Ovary (tissue), 9 donors: Measurements from ENCODE around the gene SLC25A39. TPM values are rescaled to one million over a fixed set of nuclear protein-coding genes. Genes with fewer than 3 reads are reported as not detected.

Source experiments
- DNase-seq, 5 donors: peaks; one replicate each; pipeline ENCODE4 v3.0.0-alpha.2; 2019 to 2020
- H3K27ac ChIP-seq, 2 donors: fragments of 200-600 bp; one replicate each; pipeline versions ENCODE4 v1.5.1 to v1.8.0; 2019 to 2022
- H3K27me3 ChIP-seq: fragments of 200-600 bp; one replicate; pipeline ENCODE4 v1.8.0; 2022
- H3K36me3 ChIP-seq: fragments of 200-600 bp; sonication (generic); one replicate; pipeline ENCODE4 v1.5.1; 2019
- H3K4me1 ChIP-seq: one replicate; pipeline ENCODE4 v1.8.1; 2013; ENCODE audit warnings: mild to moderate bottlenecking, moderate library complexity; ENCODE audit not compliant: insufficient read depth
- H3K4me3 ChIP-seq: fragments of 200-600 bp; sonication (generic); one replicate; pipeline ENCODE4 v1.5.1; 2017
- H3K9me3 ChIP-seq, 2 donors: fragments of 200-600 bp in 1 of 2; sonication (generic) in 1 of 2; one replicate each; pipeline versions ENCODE4 v1.5.1 to v1.8.1; 2013 to 2019; ENCODE audit warnings: mild to moderate bottlenecking in 1 of 2, moderate library complexity in 1 of 2
- EP300 ChIP-seq: sonication (generic); formaldehyde crosslinking; IDR thresholded peaks from one replicate; pipeline ENCODE4 v1.6.1; 2017; ENCODE audit warnings: antibody characterized with exemption
- POLR2A ChIP-seq: fragments of 450-650 bp; IDR thresholded peaks from one replicate; pipeline ENCODE4 v1.6.1; 2017; ENCODE audit warnings: antibody characterized with exemption, mild to moderate bottlenecking, moderate library complexity
- WGBS, 3 donors: extraction: QIAGEN DNeasy Blood & Tissue Kit in 1 of 3; methylation state at CpG; one replicate each; pipeline versions ENCODE4 v1.1.5 to v1.1.7; 2013 to 2017; 5-methylcytosine and 5-hydroxymethylcytosine counted together
- intact Hi-C, 4 donors: fragments of 100-400 bp; cut with DNase I; formaldehyde crosslinking; loops; one replicate each; pipeline versions ENCODE4 v1.11.0 to v1.15.1; 2022 to 2023
- polyA plus RNA-seq, 2 donors: library from polyadenylated mRNA; stranded (reverse); fragments of 200-250 nt in 1 of 2; fragments of 350-450 nt in 1 of 2; fragmentation: Illumina TruSeq in 1 of 2; extraction: RNeasy Lipid Tissue Mini Kit (QIAGEN cat#74804) in 1 of 2; gene quantifications; one replicate each; pipeline ENCODE4 v1.2.3, GENCODE V29; 2013 to 2014
- total RNA-seq, 7 donors: library from RNA; depleted of rRNA in 2 of 7; stranded (reverse); fragments of >200 nt in 2 of 7; fragmentation: NEBNext Ultra II Directional in 3 of 7; extraction: Animal tissue kit (Norgen Biotek cat#: 25700) in 3 of 7; gene quantifications; one replicate each; pipeline versions ENCODE4 v1.1.0 to v1.2.4, GENCODE V29; 2016 to 2023
- TF ChIP-seq, protein P1 (sequence below), 3 donors: fragments of 450-650 bp in 2 of 3; fragments of 200-600 bp in 1 of 3; IDR thresholded peaks; one replicate each; pipeline versions ENCODE4 v1.5.1 to v1.8.0; 2016 to 2022; ENCODE audit warnings: antibody characterized with exemption in 3 of 3, mild to moderate bottlenecking in 1 of 3
- donor health status: DM: no; HTN: no; CAD: no; lungs with moderate emphysema.
- donor health status: DM: no; HTN: no; CAD: no.
- donor health status: Bipolar disorder and iron deficiency.
- donor health status: DM: yes; HTN: yes; CAD: no.
- donor health status: DM: no; HTN: no; CAD: no.
- donor health status: DM: yes; HTN: yes; CAD: no.

The SLC25A39 gene
- total and polyA plus RNA-seq, 9 donors, result 15.9 to 111 (median 63.8) TPM

DNA sequence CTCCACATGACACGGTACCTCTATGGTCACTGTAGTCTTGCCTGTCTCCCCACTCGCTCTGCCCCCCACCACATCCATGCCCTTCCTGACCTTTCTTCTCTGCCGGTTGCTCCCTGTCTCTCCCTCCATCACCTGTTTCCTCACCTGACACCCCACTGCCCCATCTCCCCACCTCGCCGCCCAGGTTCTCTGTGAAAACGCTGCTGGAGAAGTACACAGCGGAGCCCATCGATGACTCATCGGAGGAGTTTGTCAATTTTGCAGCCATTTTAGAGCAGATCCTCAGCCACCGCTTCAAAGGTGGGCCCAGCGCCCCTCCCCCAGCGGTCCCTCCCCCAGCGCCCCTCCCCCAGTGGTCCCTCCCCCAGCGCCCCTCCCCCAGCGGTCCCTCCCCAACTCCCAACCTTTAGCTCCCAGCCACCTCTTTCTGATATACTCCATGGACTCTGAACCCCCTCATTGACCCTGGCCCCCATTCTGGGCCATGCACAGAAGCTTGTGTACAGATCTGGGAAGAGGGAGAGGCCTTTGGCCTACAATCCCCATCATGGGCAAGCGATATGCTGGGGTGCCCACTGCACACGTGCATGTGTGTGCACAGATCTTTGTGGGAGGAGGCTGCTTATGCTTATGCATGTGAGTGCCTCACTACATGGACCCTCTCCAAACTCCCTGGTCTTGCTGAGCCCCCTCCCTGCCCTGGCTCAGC is 12.1 kb downstream of the SLC25A39 start:
- no peak for TF ChIP-seq EP300
- no peaks in the 10 kb centered on the region for H3K36me3 ChIP-seq
- intact Hi-C loops, result no loop called here
- peaks cover 3% of the 10 kb centered on the region for H3K27me3 ChIP-seq
- H3K4me1 ChIP-seq, result peaks cover 8% of the 10 kb centered on the region
- no peak for DNase-seq
- H3K9me3 ChIP-seq, result no peaks in the 10 kb centered on the region
- H3K4me3 ChIP-seq, result no peak overlapping the region
- H3K27ac ChIP-seq, result no peak overlapping the region
- WGBS, 3 donors, result 64 to 67% (median 65%) methylated on average over 17 of the region's 17 CpGs

- intact Hi-C loops, result no loop called here
- no peak overlapping the region for H3K4me3 ChIP-seq
- no peak overlapping the region for H3K27ac ChIP-seq
- 58 to 76% (median 66%) methylated on average over 3 to 5 of the region's 5 CpGs for WGBS, 3 donors
- no peak for DNase-seq
- peaks cover 9% of the 10 kb centered on the region for H3K4me1 ChIP-seq
- H3K27me3 ChIP-seq, result peaks cover 3% of the 10 kb centered on the region
- H3K36me3 ChIP-seq, result no peaks in the 10 kb centered on the region
- no peaks in the 10 kb centered on the region for H3K9me3 ChIP-seq
- TF ChIP-seq, protein P1, sequence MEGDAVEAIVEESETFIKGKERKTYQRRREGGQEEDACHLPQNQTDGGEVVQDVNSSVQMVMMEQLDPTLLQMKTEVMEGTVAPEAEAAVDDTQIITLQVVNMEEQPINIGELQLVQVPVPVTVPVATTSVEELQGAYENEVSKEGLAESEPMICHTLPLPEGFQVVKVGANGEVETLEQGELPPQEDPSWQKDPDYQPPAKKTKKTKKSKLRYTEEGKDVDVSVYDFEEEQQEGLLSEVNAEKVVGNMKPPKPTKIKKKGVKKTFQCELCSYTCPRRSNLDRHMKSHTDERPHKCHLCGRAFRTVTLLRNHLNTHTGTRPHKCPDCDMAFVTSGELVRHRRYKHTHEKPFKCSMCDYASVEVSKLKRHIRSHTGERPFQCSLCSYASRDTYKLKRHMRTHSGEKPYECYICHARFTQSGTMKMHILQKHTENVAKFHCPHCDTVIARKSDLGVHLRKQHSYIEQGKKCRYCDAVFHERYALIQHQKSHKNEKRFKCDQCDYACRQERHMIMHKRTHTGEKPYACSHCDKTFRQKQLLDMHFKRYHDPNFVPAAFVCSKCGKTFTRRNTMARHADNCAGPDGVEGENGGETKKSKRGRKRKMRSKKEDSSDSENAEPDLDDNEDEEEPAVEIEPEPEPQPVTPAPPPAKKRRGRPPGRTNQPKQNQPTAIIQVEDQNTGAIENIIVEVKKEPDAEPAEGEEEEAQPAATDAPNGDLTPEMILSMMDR (IDR thresholded peaks at IDR 0.05), result no peak
- TF ChIP-seq EP300, result no peak
- no peak for TF ChIP-seq POLR2A
These were observed 13.0 kb downstream of the SLC25A39 start for GRCh38 chr17:44311562-44312181.

DNA sequence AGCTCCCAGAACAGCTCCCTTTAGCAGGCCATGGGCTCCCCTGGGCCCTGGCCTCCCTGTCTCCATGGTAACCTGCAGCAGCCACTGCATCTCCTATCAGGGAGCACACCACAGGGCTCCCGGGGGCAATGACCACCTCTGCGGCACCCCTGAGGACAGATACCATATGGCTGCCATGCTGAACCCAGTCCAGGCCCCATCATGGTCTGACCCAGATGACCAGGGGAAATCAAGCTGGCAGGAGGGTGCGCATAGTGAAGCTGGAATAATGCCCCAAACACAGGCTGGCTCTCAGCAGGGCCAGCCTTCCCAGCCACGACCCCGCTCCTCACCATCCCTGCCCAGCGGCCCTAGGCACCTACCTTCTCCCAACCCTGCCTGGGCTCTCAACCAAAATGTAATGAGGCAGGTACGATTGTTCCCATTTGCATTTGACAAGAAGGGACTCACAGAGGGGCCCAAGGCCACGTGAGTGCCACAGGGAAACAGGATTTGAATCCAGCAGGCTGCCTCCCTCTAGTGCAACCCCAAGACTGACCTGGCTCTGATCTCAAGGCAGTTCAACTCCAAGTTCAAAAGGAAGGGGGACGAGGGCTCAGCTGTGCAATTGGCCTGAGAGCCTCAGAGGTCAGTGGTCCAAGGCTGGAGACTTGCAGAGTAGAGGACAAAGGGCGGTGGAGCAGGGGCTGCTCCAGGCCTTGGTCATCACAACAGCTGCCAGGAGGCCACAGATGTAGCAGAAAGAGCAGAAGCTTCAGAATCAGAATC is 13.8 kb downstream of the SLC25A39 start:
- 70 to 76% (median 75%) methylated on average over 9 to 10 of the region's 10 CpGs for WGBS, 3 donors
- TF ChIP-seq POLR2A (no peak), EP300 (no peak)
- Histone ChIP-seq H3K36me3 (no peaks in the 10 kb centered on the region), H3K27ac (no peak overlapping the region), H3K4me1 (peaks cover 9% of the 10 kb centered on the region), H3K9me3 (no peaks in the 10 kb centered on the region), H3K27me3 (peaks cover 3% of the 10 kb centered on the region), H3K4me3 (no peak overlapping the region)
- intact Hi-C loops, result no loop called here
- DNase-seq, result no peak

DNA sequence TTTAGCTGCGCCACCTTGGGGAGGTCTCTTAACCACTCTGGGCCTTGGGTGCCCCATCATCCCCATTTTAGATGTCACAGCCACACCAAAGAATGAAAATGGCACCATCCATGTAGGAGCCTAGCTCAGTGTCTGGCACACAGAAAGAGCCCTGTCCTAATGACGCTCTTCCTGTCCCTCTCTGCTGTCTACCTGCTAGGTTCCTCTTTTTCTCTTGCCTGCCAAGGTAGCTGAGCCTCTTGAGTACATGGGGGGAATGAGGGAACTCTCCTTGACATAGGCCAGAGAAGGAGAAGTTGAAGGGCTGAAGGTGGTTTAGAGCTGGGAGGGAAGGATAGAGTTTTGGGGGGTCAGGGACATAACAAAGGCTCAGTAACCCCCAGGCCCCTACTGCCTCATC is 14.4 kb downstream of the SLC25A39 start:
- no peak overlapping the region for H3K27ac ChIP-seq
- intact Hi-C loops, result no loop called here
- TF ChIP-seq POLR2A (no peak), EP300 (no peak)
- TF ChIP-seq, protein P1 (IDR thresholded peaks at IDR 0.05), result no peak
- no peaks in the 10 kb centered on the region for H3K36me3 ChIP-seq
- H3K9me3 ChIP-seq, result no peaks in the 10 kb centered on the region
- H3K27me3 ChIP-seq, result peaks cover 3% of the 10 kb centered on the region
- 91 to 100% (median 96%) methylated on average over 2 of the region's 2 CpGs for WGBS, 3 donors
- H3K4me3 ChIP-seq, result no peak overlapping the region
- peaks cover 9% of the 10 kb centered on the region for H3K4me1 ChIP-seq
- DNase-seq, result no peak

- intact Hi-C loops, result loop anchor here in 1 of 4 donors (5.0 kb wide), 1 partner anchor 87 kb away; no protein-coding TSS in a partner anchor
These were observed 15.2 kb downstream of the SLC25A39 start for GRCh38 chr17:44309472-44309871.

More at GRCh38 chr17:44309472-44309871, 15.2 kb downstream of the SLC25A39 start:
- H3K4me1 ChIP-seq, result peaks cover 6% of the 10 kb centered on the region
- no peak overlapping the region for H3K27ac ChIP-seq
- H3K27me3 ChIP-seq, result no peaks in the 10 kb centered on the region
- no peaks in the 10 kb centered on the region for H3K36me3 ChIP-seq
- no peaks in the 10 kb centered on the region for H3K9me3 ChIP-seq
- no peak for DNase-seq
- TF ChIP-seq, protein P1 (IDR thresholded peaks at IDR 0.05), result no peak
- TF ChIP-seq EP300, result no peak
- TF ChIP-seq POLR2A, result no peak
- no peak overlapping the region for H3K4me3 ChIP-seq
- 54 to 63% (median 58%) methylated on average over 5 of the region's 5 CpGs for WGBS, 3 donors
